Panc1 (cell line): ENCODE results near the gene TWIST2.

Experiments
- SIN3A ChIP-seq: IDR thresholded peaks from 2 replicates; pipeline ENCODE4 v1.6.1; 2012; ENCODE audit warnings: low read depth, mild to moderate bottlenecking, low read length, moderate library complexity, borderline replicate concordance; ENCODE audit not compliant: insufficient read depth
- TF ChIP-seq, protein P1 (sequence below): fragments of 450-650 bp; IDR thresholded peaks from 2 replicates; pipeline ENCODE4 v1.5.1; 2017; ENCODE audit warnings: mild to moderate bottlenecking
- TF ChIP-seq, protein P2 (sequence below), 2 experiments: IDR thresholded peaks; 2 replicates each; pipeline ENCODE4 v1.6.1; 2011 to 2012; ENCODE audit warnings: low read depth in 2 of 2, control low read depth in 1 of 2, low read length in 1 of 2, mild to moderate bottlenecking in 1 of 2, moderate library complexity in 1 of 2; ENCODE audit not compliant: insufficient read depth in 1 of 2

DNA sequence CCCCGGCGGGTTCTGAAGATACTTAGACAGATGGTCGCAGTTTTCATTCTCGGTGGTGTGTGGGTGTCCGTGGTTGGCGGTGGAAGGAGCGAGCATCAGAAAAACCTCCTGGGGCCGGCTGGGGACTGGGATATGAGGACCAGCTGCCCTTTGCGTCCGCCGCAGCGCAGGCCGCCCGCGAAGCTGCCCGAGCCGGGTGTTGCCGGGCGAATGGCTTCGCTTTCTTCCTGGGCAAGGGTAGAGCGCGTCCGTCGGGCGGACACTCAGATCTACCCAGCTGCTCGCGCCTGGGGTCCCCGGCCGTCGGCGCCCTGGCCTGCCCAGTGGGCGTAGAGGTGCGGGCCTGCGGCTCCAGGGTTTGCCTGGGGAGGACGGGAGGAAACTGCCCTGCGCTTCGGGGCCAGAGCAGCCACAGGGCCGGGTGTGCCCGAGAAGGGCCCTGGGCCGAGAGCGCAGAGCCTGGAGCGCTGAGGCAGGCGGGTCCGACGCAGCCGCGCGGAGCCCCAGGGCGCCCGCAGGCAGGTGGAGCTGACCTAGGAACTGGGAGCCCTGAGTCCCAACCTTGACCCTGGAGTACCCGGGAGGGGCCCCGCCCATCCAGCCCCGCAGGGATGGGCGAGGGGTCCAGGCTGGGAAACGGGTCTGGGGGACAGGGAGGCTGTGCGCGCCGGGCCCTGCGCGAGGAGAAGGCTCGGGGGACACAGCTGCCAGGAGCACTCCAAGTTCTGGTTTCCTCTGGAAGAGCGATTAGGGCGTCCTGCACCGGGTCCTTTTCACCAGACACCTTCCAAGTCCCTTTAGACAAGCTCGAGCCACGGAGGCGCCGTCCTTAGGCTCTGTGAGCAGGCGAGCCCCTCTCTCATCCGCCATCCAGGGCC lies 1.3 kb downstream of the TWIST2 start:
- TF ChIP-seq, protein P1, sequence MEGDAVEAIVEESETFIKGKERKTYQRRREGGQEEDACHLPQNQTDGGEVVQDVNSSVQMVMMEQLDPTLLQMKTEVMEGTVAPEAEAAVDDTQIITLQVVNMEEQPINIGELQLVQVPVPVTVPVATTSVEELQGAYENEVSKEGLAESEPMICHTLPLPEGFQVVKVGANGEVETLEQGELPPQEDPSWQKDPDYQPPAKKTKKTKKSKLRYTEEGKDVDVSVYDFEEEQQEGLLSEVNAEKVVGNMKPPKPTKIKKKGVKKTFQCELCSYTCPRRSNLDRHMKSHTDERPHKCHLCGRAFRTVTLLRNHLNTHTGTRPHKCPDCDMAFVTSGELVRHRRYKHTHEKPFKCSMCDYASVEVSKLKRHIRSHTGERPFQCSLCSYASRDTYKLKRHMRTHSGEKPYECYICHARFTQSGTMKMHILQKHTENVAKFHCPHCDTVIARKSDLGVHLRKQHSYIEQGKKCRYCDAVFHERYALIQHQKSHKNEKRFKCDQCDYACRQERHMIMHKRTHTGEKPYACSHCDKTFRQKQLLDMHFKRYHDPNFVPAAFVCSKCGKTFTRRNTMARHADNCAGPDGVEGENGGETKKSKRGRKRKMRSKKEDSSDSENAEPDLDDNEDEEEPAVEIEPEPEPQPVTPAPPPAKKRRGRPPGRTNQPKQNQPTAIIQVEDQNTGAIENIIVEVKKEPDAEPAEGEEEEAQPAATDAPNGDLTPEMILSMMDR: no peak
- no peak for TF ChIP-seq SIN3A
- TF ChIP-seq, protein P2, sequence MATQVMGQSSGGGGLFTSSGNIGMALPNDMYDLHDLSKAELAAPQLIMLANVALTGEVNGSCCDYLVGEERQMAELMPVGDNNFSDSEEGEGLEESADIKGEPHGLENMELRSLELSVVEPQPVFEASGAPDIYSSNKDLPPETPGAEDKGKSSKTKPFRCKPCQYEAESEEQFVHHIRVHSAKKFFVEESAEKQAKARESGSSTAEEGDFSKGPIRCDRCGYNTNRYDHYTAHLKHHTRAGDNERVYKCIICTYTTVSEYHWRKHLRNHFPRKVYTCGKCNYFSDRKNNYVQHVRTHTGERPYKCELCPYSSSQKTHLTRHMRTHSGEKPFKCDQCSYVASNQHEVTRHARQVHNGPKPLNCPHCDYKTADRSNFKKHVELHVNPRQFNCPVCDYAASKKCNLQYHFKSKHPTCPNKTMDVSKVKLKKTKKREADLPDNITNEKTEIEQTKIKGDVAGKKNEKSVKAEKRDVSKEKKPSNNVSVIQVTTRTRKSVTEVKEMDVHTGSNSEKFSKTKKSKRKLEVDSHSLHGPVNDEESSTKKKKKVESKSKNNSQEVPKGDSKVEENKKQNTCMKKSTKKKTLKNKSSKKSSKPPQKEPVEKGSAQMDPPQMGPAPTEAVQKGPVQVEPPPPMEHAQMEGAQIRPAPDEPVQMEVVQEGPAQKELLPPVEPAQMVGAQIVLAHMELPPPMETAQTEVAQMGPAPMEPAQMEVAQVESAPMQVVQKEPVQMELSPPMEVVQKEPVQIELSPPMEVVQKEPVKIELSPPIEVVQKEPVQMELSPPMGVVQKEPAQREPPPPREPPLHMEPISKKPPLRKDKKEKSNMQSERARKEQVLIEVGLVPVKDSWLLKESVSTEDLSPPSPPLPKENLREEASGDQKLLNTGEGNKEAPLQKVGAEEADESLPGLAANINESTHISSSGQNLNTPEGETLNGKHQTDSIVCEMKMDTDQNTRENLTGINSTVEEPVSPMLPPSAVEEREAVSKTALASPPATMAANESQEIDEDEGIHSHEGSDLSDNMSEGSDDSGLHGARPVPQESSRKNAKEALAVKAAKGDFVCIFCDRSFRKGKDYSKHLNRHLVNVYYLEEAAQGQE (IDR thresholded peaks at IDR 0.05; ENCODE audit: insufficient read depth in 1 of 2, low read depth in 2 of 2, low read length in 1 of 2): no peak
